ENCODE data around the gene SLC17A3.

SLC17A3 gene

GRCh38 chr6:25863360-25863759, 10.7 kb downstream of the SLC17A3 start:
- TF ChIP-seq CTCF (IDR thresholded peaks at IDR 0.05; ENCODE audit: extremely low read depth, missing control alignments), result no peak
- DNase-seq (ENCODE audit: low spot score), result no peak

- no peak for TF ChIP-seq CTCF (IDR thresholded peaks at IDR 0.05; ENCODE audit: extremely low read depth, missing control alignments)
- no peak for DNase-seq (ENCODE audit: low spot score)
Observed at GRCh38 chr6:25862199-25862598, 11.8 kb downstream of the SLC17A3 start.

- DNase-seq (ENCODE audit: low spot score), result no peak
- TF ChIP-seq CTCF (IDR thresholded peaks at IDR 0.05; ENCODE audit: extremely low read depth, missing control alignments), result no peak
Observed at GRCh38 chr6:25852756-25853155, 21.3 kb downstream of the SLC17A3 start.

GRCh38 chr6:25851961-25852360, 22.1 kb downstream of the SLC17A3 start:
- no peak for TF ChIP-seq CTCF (IDR thresholded peaks at IDR 0.05; ENCODE audit: extremely low read depth, missing control alignments)
- no peak for DNase-seq (ENCODE audit: low spot score)

- no peak for TF ChIP-seq CTCF (IDR thresholded peaks at IDR 0.05; ENCODE audit: extremely low read depth, missing control alignments)
- DNase-seq (ENCODE audit: low spot score), result no peak
Observed at GRCh38 chr6:25844518-25844917, 29.5 kb downstream of the SLC17A3 start.

- DNase-seq (ENCODE audit: low spot score), result no peak
- no peak for TF ChIP-seq CTCF (IDR thresholded peaks at IDR 0.05; ENCODE audit: extremely low read depth, missing control alignments)
Observed at GRCh38 chr6:25842526-25842925, 31.5 kb downstream of the SLC17A3 start.

- no peak for TF ChIP-seq CTCF (IDR thresholded peaks at IDR 0.05; ENCODE audit: extremely low read depth, missing control alignments)
- DNase-seq (ENCODE audit: low spot score), result no peak
Observed at GRCh38 chr6:25835442-25836283, 38.4 kb downstream of the SLC17A3 start.

Measured in GM20000 (cell line).